Spleen (tissue), 7 donors: ENCODE results near the gene RPP25L.
A peak's percentile ranks its signal among the peaks of the same experiment; 100 is the strongest.

Experiments used
- CTCF ChIP-seq, 11 experiments: fragments of 200-600 bp in 7 of 11; fragments of 450-650 bp in 4 of 11; sonication (generic) in 4 of 11; IDR thresholded peaks in 8 of 11; conservative IDR thresholded peaks in 3 of 11; 1 replicate in 7 of 11; 2 replicates in 4 of 11; pipeline versions ENCODE4 v1.4.0 to v1.8.0; 2016 to 2021; ENCODE audit warnings: antibody characterized with exemption in 11 of 11, inconsistent platforms in 4 of 11, mild to moderate bottlenecking in 1 of 11
- POLR2AphosphoS5 ChIP-seq, 3 donors: sonication (generic); formaldehyde crosslinking; IDR thresholded peaks; one replicate each; pipeline ENCODE4 v1.5.1; 2017; ENCODE audit warnings: antibody characterized with exemption in 3 of 3
- donor health status: DM: no; HTN: no; CAD: no; lungs with moderate emphysema.
- donor health status: DM: no; HTN: no; CAD: no.
- donor health status: DM: no; HTN: no; CAD: no.

- peak in 2 of 3 donors; percentile 71 to 81 for TF ChIP-seq POLR2AphosphoS5 (IDR thresholded peaks at IDR 0.05)
- no peak for TF ChIP-seq CTCF (IDR thresholded peaks at IDR 0.05 in 8 of 11, conservative IDR thresholded peaks at IDR 0.05 in 3 of 11)
Measured at GRCh38 chr9:34571481-34571810, 40.5 kb downstream of the RPP25L start.
